GM19452 (cell line): ENCODE measurements around the gene DOK5.

Experiments
- ATAC-seq: cut with Tn5 transposase; IDR thresholded peaks from one replicate; pipeline ENCODE4 v1.9.1; 2021; ENCODE audit not compliant: unreplicated experiment

The DOK5 gene

DNA sequence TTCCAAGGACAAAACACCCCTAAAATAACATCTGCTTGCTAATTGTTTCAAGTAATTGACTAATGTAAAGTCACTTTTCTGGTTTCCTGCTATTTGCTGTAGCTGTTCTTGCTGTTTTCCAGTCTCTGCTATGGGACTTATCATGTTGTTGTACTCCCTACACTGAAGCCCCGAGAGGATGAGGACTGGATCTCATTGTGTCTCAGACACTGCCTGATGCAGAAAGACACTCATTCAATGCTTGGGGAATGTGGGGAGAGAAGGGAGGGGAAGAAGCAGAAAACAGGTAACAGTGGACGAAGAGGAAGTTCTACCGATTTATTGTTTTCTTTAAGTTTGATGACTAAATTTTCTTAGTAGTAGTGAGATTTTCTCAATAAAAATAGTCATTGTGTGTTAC lies 79.8 kb downstream of the DOK5 start:
- ATAC-seq, result no peak

- ATAC-seq, result no peak
These were observed 81.0 kb downstream of the DOK5 start for GRCh38 chr20:54556406-54556805.

DNA sequence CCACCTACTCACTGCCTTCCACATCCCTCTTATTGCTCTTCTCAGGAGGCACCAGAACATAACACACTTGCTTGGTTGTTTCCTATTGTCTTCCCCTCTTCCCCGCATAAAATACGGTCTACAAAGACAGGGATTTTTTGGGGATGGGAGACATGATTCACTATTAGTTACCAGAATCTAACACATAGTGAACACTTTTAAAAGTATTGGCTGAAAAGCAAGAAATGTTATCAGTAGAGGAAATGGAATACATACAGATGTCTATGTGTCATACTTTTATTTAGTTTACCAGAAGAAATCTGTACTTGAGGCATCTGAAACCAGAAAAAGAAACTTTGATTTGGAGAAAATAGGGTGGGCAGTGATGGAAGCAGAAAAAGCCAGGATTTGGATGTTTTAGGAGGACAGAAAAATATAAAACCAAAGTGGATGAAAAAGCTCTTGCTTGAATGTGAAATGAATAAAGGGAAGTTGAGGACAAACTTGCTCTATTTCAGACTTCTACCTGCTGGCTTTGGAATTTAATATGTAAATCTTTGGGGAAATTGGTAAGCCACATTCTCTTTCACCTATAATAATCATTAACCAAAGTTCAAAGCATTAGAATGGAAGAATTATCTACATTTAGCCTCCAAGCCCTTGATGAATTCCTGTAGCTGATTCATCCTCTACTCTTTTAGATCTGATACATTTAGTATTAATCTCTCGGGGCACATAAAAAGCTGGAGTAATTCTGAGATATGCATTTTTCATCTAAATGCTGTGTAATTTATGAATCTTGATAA lies 82.6 kb downstream of the DOK5 start:
- ATAC-seq, result no peak

DNA sequence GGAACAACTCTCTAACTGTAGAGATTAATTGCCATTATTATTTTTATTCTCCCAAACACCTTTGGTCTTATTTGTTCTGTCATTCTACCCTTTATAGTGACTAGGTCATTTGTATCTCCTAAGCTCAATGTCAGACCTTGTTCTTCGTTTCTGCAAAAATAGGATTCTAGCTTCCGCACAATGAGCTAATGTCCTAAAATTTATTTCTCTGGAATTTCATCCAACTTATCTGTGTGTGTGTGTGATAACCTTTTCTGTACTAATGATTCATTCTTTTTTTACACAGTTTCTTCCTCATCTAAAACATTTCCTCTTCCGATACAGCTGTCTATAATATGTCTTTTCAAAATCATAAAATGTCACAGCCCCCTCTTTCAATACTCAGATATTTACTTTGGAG lies 84.5 kb downstream of the DOK5 start:
- ATAC-seq, result no peak

- ATAC-seq, result no peak
These were observed 85.0 kb downstream of the DOK5 start for GRCh38 chr20:54560357-54560756.

- ATAC-seq, result no peak
These were observed 89.9 kb downstream of the DOK5 start for GRCh38 chr20:54565255-54565654.

DNA sequence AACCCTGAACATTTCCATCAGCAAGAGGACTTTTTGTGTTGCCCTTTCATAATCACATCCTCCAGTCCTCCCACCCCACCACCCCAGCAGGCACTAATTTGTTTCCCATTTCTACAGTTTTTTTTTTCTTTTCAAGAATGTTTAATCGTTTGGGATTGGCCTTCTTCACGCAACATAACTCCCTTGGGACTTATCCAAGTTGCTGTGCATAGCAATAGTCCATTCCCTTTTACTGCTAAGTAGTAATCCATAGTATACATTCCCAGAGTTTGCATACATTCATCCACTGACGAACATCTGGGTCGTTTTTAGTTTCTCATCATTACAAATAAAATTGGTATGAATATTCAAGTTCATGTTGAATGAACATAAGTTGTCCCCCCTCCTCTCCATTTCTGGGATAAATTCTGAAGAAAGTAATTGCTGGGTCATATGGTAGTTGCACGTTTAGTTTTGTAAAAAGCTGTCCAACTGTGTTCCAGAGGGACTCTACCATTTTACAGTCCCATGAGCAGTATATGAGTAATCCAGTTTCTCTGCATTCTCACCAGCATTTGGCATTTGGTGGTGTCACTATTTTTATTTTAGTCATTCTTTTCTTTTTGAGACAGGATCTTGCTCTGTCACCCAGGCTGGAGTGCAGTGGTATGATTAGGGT lies 90.8 kb downstream of the DOK5 start:
- no peak for ATAC-seq

DNA sequence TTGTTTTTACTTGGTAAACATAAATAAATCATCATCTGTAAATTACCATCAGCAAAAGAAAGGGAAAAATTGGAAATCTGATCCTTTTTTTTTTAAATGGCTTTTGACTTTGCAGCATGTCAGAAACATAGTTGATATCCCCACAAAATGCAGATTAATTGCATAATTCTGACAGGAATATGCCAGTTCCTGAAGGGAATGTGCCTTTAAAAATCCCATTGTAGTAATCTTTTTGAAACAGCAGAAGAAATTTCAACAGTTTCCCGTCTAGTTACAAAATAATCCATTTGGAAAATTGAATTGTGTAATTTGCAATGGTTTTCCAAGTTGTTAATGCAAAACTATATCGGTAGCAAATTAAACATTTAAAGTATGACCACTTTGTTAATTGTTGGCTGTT lies 95.2 kb downstream of the DOK5 start:
- ATAC-seq, result no peak

DNA sequence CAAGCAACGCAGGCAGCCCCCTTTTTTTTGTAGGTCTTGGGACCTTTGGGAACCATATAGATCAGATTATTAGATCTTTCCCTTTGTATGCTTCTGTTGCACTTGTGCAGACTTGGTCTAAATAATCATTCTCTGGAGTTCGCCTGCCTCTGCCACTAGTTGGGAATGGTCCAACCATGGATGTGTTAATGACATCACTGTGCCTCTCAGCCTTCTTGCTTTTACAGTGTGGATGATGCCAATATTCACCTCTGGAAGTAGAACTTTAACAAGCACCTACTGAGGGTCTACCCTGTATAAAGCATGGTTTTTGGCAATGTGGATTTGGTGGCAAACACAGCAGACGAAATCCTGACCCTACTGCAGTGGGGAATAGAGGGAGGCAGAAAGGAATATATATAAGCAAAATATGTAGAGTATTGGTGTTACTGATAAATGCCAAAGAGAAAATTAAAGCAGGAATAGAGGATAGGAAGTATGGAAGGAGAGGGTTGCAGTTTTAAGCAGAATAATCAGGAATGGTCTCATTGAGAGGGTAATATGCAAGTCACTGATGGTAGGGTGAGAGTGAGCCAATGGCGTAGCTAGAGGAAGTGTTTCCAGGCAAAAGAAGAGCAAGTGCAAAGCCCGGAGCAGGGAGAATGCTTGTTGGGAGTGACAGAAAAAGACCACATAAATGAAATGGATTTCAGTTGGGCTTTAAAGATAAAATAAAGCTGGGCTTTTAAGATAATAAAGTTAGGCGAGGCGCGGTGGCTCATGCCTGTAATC lies 97.5 kb downstream of the DOK5 start:
- no peak for ATAC-seq

DNA sequence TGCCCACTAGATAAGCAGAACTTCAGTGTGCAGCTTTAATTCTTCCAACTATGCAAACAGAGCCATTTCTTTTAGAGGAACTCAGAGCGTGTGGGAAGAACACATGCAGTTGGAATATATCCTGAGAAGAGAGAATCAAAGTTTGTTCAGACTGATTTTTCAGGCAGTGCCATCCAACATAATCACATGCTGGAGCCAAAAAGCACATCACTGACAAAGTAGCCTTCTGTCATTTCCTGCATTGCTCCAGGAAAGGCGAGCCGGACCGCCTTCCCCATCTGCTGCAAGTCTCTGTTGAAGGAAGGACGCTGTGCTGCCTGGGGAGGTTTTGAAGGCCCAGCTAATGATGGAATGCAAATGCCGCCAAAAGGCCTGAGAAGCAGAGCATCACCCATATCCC lies 98.4 kb downstream of the DOK5 start:
- no peak for ATAC-seq

- no peak for ATAC-seq
These were observed 101.1 kb downstream of the DOK5 start for GRCh38 chr20:54576518-54576917.

GRCh38 chr20:54577637-54578036 lies 102.2 kb downstream of the DOK5 start:
- no peak for ATAC-seq

DNA sequence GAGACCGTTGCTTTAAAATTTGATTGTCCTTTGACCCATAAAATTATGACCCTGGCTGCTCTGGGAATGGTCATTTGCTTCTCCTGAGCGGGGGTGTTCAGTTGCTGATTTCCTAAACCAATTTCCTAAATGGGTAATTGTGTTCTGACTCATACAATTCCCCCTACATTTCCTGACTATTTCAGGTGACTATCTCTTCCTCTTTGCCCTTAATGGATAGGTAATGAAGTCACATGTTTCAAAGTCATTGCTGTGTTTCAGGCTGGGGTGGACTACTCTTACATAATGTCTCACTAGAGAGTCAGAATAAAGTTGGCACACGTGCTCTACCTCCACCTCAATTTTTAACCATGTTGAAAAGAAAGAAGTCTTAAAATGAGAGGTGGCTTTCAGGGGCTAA lies 109.8 kb downstream of the DOK5 start:
- no peak for ATAC-seq

- ATAC-seq, result no peak
These were observed 112.0 kb downstream of the DOK5 start for GRCh38 chr20:54587408-54587807.

DNA sequence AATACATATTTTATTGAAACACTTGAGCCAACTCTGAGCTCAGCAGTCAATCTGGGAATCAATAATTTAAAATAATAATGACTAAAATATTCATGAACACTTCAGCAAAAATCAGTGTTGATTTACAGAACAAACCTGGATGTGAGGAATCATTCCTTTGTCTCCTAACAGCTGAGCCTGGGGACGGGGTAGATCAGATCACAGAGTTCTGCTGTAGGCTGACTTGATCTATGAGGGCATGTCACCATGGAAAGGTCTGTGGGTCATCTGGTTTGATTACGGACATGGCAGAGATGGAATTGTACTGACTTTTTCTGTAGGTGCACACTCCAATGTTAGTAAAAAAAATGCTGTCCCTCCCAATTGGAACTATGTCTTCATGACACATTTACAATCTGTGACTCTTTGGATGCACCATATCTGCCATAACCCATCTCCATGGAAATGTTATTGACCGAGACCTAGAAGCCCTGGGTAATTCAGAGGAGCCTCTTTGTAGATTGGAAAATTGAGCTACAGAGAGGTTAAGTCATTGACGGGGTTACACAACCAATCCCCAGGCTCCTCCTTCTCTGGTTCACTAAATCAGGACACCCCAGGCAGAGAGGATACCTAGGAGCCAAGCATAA lies 114.1 kb downstream of the DOK5 start:
- no peak for ATAC-seq

DNA sequence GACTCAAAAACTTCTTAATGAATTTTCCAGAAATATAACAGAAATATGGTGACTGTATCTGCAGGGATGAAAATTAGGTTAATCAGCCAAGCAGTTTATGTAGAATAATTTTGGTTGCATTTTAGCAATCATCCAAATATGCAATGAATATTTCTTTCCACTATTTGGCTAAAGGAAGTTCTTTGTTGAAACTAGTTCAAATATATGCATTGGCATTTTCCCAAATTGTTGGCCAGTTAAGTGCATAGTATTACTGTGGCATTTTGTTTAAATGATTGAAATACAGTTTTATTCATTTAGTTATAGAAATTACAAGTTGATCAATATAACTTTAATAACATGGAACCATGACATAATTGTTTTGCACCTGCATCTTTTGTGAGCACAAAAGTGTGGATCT lies 115.5 kb downstream of the DOK5 start:
- no peak for ATAC-seq

DNA sequence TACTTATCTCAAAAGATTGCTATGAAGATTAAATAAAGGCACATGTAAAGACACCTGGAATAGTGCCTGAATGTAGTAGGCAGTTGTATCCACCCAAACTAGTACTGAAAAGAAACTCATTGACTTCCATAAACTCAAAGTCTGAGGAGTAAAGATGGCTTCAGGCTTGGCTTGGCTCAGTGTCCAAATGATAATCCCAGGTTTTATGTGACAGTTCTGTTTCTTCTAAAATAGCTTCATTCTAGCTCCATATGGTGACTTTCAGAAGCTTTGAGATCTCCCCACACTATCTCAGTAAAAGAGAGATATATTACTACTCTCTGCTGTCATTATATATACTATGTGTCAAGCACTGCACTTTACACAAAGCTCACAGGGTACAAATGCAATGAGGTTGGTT lies 121.3 kb downstream of the DOK5 start:
- no peak for ATAC-seq

DNA sequence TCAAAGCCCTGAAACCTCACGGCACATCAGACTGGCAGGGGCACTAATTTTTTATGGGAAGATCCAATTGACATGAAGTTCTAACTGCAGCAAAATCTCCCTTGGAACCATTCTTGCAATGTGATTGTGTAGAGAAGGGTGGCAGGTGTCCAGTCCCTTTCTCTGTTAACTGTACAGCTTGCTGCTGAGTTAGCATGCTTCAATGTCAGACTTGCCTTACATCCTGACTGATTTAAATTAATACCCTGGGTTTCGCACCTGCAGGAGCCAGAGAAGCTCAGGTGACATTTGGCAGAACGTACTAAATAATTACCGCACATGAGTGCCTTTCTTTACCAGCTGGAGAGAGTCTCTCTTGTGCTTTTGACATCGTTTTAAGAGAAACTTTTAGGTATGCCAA lies 123.0 kb downstream of the DOK5 start:
- no peak for ATAC-seq

DNA sequence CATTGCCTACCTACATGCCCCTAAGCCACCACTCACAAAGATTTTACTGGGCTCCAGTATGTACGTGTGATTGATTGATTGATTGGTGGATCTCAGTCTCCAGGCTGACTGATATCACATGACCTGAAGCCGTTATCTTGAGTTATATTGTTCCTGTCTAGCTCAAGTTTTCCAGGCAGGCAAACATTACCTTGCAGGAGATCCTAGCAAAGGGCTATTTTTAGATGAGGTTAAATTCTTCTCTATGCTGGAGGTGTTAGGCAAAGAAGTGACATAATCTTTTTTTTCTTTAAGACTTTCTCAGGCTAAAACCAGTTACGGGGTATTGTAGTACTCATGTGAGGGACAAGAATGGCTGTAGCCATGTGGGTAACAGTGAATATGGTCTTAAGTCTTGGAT lies 125.2 kb downstream of the DOK5 start:
- no peak for ATAC-seq

DNA sequence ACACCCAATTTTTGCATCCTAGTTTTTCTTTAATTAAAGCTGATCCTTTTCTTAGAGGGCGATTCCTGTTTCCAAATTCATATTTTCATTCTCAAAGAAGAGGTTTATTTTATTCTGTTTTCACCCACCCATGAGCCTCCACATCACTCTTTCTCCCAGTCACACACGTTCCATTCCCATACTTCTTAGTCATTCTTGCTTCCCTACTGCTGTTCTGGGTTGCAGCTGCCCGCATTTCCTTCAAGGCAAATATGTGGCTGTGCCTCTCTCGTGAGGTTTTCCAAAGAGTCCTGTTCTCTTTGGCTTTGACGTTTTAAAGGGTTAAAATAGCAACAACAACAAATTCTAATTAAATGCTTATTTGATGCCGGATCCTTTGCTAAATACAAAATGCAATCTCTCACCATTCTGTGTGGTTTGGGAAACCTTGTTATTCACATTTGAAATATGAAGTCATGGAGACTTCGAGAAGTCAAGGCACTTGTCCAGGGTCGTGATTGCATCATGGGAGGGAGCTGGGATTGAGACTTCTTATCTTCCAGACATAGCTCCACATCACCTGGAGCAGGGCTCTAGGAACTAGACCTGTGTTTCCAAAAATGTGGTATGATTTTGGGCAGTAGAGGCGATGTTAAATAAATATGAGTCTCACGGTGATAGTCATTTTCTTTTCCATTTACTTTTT lies 126.6 kb downstream of the DOK5 start:
- no peak for ATAC-seq

GRCh38 chr20:54605319-54605718 lies 129.9 kb downstream of the DOK5 start:
- no peak for ATAC-seq
